SK-N-MC (cell line): ENCODE measurements around the gene STPG3.

Experiments
- EZH2 ChIP-seq: fragments of 200-600 bp; sonication (generic); IDR thresholded peaks from one replicate; pipeline ENCODE4 v1.6.1; 2017; ENCODE audit warnings: antibody characterized with exemption
- POLR2AphosphoS5 ChIP-seq: IDR thresholded peaks from 2 replicates; pipeline ENCODE4 v1.6.1; 2012; ENCODE audit warnings: mild to moderate bottlenecking, low read depth, low read length, borderline replicate concordance

DNA sequence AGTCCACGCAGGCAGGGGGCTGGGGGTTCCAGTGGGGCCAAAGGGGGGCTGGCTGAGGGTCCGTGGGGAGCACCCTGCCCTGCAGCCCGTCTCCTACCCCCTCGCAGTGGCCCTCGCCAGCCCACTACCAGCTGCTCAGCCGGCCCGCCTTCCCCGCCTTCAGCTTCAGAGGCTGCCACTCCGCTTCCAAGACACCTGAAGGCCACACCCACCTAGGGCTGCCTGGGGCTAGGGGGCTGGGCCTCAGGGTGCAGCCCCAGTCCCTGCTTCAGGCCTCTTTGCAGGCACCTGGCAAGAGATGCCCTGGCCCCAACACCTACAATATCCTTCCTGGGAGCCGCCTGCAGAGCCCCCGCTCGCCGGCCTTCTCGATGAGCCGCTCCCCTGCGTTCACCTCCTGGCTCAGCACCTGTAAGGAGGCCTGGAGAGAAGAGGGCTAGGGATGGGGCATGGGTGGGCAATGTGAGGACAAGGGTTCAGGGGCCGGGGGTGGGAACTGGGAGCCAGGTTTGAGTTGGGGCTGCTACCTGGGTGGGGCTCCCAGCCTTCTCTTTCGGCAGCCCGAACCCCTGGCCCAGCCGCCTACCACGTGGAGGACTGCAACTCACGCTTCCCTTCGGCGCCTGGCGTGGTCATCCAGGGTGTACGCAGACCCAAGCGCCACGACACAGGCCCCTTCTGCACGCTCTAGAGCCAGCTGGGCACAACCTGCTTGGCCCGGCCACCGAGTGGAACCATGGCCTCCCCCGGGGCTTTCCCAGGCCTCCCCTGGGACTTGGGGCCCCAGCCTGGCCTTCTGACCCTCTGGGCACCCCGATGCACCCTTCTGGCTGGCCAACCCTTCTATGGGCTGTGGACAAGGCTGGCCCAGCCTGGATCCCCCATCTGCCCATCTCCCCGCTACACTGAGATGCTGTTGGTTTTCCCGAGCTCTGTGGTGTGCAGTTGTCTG lies 1.7 kb downstream of the STPG3 start:
- TF ChIP-seq EZH2 = no peak
- TF ChIP-seq POLR2AphosphoS5 = no peak
